A673 (cell line): ENCODE results near the gene HRH1.

Source experiments
- CTCF ChIP-seq: fragments of 300-800, 200-600 bp; sonication (generic); conservative IDR thresholded peaks from 2 replicates; pipeline ENCODE4 v1.5.1; 2017; ENCODE audit warnings: low read depth, mild to moderate bottlenecking, antibody characterized with exemption, low read length, moderate library complexity, mixed read lengths
- EZH2 ChIP-seq: fragments of 200-600 bp; sonication (generic); IDR thresholded peaks from 2 replicates; pipeline ENCODE4 v1.6.1; 2017; ENCODE audit warnings: borderline replicate concordance, low read depth, mild to moderate bottlenecking, mixed read lengths, antibody characterized with exemption, low read length; ENCODE audit not compliant: poor library complexity, severe bottlenecking

GRCh38 chr3:11152301-11152700 is 2.0 kb upstream of the HRH1 start:
- TF ChIP-seq CTCF (no peak), EZH2 (no peak)
